Heart left ventricle (tissue), 13 donors: ENCODE measurements around the gene PTRH1.

Experiments
- POLR2A ChIP-seq, 2 donors: fragments of 450-650 bp; IDR thresholded peaks; one replicate each; pipeline ENCODE4 v1.6.1; 2017; ENCODE audit warnings: antibody characterized with exemption in 2 of 2, mild to moderate bottlenecking in 2 of 2, moderate library complexity in 2 of 2
- TF ChIP-seq, protein P1 (sequence below), 12 donors: fragments of 200-600 bp; sonication (generic) in 4 of 12; IDR thresholded peaks; one replicate each; pipeline versions ENCODE4 v1.5.0 to v1.8.0; 2018 to 2022; ENCODE audit warnings: antibody characterized with exemption in 12 of 12, mild to moderate bottlenecking in 5 of 12
- donor health status: ischemic (EF 13 %, LVEDD 7.1; RV severe dilation, severe dysfunction).
- donor health status: DM: no; HTN: yes; CAD: no.
- donor health status: DM: no; HTN: no; CAD: no.
- donor health status: ischemic (EF 25% LVEDD 6.9; RV normal size, moderate dysfunction).
- donor health status: ischemic (EF 25% LVEDD 5.7; RV mildly dilated, moderate dysfunction).
- donor health status: ischemic (EF 35%, LVEDD 5.7; RV mildly dilated, moderate dysfunction).
- donor health status: nonischemic (EF 11% LVEDD 7.7; RV severe dilation, severe dysfunction).
- donor health status: DM: yes; HTN: yes; CAD: no.
- donor health status: PGD.
- donor health status: ischemic (EF 29% LVEDD 5.4; RV normal size, mild dysfunction).
- donor health status: nonischemic (EF 23%, LVEDD 6.1; RV moderate dilation, normal function).

DNA sequence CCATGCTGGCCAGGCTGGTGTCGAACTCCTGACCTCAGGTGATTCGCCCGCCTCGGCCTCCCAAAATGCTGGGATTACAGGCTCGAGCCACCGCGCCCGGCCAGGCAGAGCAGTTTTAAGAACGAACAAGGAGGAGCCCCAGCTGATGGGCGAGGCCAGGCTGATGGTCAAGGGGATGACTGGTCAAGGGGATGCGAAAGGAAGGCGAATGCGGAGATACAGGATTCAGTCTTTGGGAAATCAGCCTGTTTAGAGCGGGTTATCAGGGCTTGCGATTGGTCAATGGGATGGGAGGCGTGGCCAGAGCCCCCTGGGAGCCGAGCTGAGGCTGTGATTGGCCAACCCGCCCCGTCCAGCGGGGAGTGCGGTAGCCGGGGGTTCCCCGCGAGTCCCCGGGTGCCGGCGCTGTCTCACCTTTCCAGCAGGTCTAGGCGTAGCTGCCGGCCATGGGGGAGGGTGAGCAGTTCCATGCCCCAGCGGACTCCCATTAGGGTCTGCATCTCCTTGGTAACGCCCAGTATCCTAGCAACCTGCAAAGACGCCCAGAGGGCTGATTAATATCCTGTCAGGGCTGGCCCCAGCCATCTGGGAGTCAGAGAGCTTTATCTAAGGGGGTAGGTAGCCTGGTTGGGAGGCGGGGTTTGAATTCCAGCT is 27.1 kb upstream of the PTRH1 start:
- TF ChIP-seq, protein P1, sequence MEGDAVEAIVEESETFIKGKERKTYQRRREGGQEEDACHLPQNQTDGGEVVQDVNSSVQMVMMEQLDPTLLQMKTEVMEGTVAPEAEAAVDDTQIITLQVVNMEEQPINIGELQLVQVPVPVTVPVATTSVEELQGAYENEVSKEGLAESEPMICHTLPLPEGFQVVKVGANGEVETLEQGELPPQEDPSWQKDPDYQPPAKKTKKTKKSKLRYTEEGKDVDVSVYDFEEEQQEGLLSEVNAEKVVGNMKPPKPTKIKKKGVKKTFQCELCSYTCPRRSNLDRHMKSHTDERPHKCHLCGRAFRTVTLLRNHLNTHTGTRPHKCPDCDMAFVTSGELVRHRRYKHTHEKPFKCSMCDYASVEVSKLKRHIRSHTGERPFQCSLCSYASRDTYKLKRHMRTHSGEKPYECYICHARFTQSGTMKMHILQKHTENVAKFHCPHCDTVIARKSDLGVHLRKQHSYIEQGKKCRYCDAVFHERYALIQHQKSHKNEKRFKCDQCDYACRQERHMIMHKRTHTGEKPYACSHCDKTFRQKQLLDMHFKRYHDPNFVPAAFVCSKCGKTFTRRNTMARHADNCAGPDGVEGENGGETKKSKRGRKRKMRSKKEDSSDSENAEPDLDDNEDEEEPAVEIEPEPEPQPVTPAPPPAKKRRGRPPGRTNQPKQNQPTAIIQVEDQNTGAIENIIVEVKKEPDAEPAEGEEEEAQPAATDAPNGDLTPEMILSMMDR (IDR thresholded peaks at IDR 0.05), result no peak
- TF ChIP-seq POLR2A (IDR thresholded peaks at IDR 0.05), result no peak
